GM18498 (cell line): Measurements from ENCODE around the gene KCTD2.
"Not testable (repeated sequence)": the region's sequence is repeated elsewhere in the genome, so short reads cannot be mapped to it uniquely, and the experiment has no call there.

Experiments used
- ATAC-seq: cut with Tn5 transposase; IDR thresholded peaks from one replicate; pipeline ENCODE4 v1.9.1; 2021; ENCODE audit warnings: mild to moderate bottlenecking, moderate library complexity; ENCODE audit not compliant: unreplicated experiment

The KCTD2 gene

GRCh38 chr17:75019710-75020109, 27.3 kb upstream of the KCTD2 start:
- ATAC-seq, result no peak

- no peak for ATAC-seq
Observed at GRCh38 chr17:75020331-75021110, 26.5 kb upstream of the KCTD2 start.

- no peak for ATAC-seq
Observed at GRCh38 chr17:75024686-75025397, 22.2 kb upstream of the KCTD2 start.

GRCh38 chr17:75025398-75025734, 21.7 kb upstream of the KCTD2 start:
- ATAC-seq, result not testable (repeated sequence)

GRCh38 chr17:75026650-75027049, 20.4 kb upstream of the KCTD2 start:
- not testable (repeated sequence) for ATAC-seq

GRCh38 chr17:75030161-75030560, 16.9 kb upstream of the KCTD2 start:
- no peak for ATAC-seq

- no peak for ATAC-seq
Observed at GRCh38 chr17:75031972-75032719, 14.9 kb upstream of the KCTD2 start.

- ATAC-seq, result no peak
Observed at GRCh38 chr17:75032720-75033280, 14.2 kb upstream of the KCTD2 start.

- ATAC-seq, result peak; percentile 39
Observed at GRCh38 chr17:75033346-75034235, 13.4 kb upstream of the KCTD2 start.

GRCh38 chr17:75034236-75034908, 12.7 kb upstream of the KCTD2 start:
- peak; percentile 62 for ATAC-seq

- no peak for ATAC-seq
Observed at GRCh38 chr17:75036643-75037268, 10.3 kb upstream of the KCTD2 start.

- no peak for ATAC-seq
Observed at GRCh38 chr17:75039238-75039637, 7.8 kb upstream of the KCTD2 start.

GRCh38 chr17:75041656-75042280, 5.3 kb upstream of the KCTD2 start:
- ATAC-seq, result no peak

GRCh38 chr17:75043789-75044188, 3.2 kb upstream of the KCTD2 start:
- ATAC-seq, result not testable (repeated sequence)

GRCh38 chr17:75044716-75045115, 2.3 kb upstream of the KCTD2 start:
- no peak for ATAC-seq

GRCh38 chr17:75045946-75046406, 1.0 kb upstream of the KCTD2 start:
- not testable (repeated sequence) for ATAC-seq

GRCh38 chr17:75047398-75048098, 523 bp downstream of the KCTD2 start:
- ATAC-seq, result peak; percentile 24

- ATAC-seq, result no peak
Observed at GRCh38 chr17:75048249-75048878, 1.3 kb downstream of the KCTD2 start.
